Inferior parietal cortex (tissue), 1 donor: Measurements from ENCODE around the gene VWA3A.
"Not testable (repeated sequence)": the region's sequence is repeated elsewhere in the genome, so short reads cannot be mapped to it uniquely, and the experiment has no call there.

Source experiments
- DNase-seq: peaks from one replicate; pipeline ENCODE4 v3.0.0-alpha.2; 2016; ENCODE audit errors: extremely low spot score

VWA3A gene

GRCh38 chr16:22139008-22139407, 46.7 kb downstream of the VWA3A start:
- no peak for DNase-seq

- DNase-seq: no peak
Observed at GRCh38 chr16:22139732-22140131, 47.4 kb downstream of the VWA3A start.

GRCh38 chr16:22141767-22142166, 49.4 kb downstream of the VWA3A start:
- DNase-seq: no peak

GRCh38 chr16:22144520-22144919, 52.2 kb downstream of the VWA3A start:
- DNase-seq: no peak

- DNase-seq: no peak
Observed at GRCh38 chr16:22147853-22148252, 55.5 kb downstream of the VWA3A start.

- no peak for DNase-seq
Observed at GRCh38 chr16:22151246-22151998, 59.1 kb downstream of the VWA3A start.

GRCh38 chr16:22152316-22152715, 60.0 kb downstream of the VWA3A start:
- no peak for DNase-seq

- not testable (repeated sequence) for DNase-seq
Observed at GRCh38 chr16:22153078-22153477, 60.7 kb downstream of the VWA3A start.

GRCh38 chr16:22161401-22161800, 69.1 kb downstream of the VWA3A start:
- no peak for DNase-seq

GRCh38 chr16:22161999-22162655, 69.8 kb downstream of the VWA3A start, which contains the start of gene SDR42E2:
Gene SDR42E2 (plus strand): TSS chr16:22162506. CDS start chr16:22165583, 3,077 bp downstream.
- DNase-seq: no peak

GRCh38 chr16:22162656-22163009, 70.3 kb downstream of the VWA3A start:
- DNase-seq: no peak

- no peak for DNase-seq
Observed at GRCh38 chr16:22163806-22164205, 71.5 kb downstream of the VWA3A start.

- DNase-seq: no peak
Observed at GRCh38 chr16:22164482-22164881, 72.1 kb downstream of the VWA3A start.

- no peak for DNase-seq
Observed at GRCh38 chr16:22165508-22166285, 73.4 kb downstream of the VWA3A start.

GRCh38 chr16:22171953-22172352, 79.6 kb downstream of the VWA3A start:
- no peak for DNase-seq

GRCh38 chr16:22172642-22173041, 80.3 kb downstream of the VWA3A start:
- DNase-seq: not testable (repeated sequence)

- no peak for DNase-seq
Observed at GRCh38 chr16:22174642-22175041, 82.3 kb downstream of the VWA3A start.

- DNase-seq: no peak
Observed at GRCh38 chr16:22177968-22178930, 85.9 kb downstream of the VWA3A start.

- DNase-seq: no peak
Observed at GRCh38 chr16:22181426-22181825, 89.1 kb downstream of the VWA3A start.

GRCh38 chr16:22181843-22182242, 89.5 kb downstream of the VWA3A start:
- DNase-seq: no peak

GRCh38 chr16:22183335-22183734, 91.0 kb downstream of the VWA3A start:
- DNase-seq: no peak
